T-cell (primary cell): ENCODE data around the gene PUSL1. TPM values are rescaled to one million over a fixed set of nuclear protein-coding genes. Genes with fewer than 3 reads are reported as not detected.

Source experiments
- ATAC-seq, 4 experiments: fragments of 200-7000 bp in 3 of 4; fragments of 150-1000 bp in 1 of 4; cut with Tn5 transposase; replicated peaks in 1 of 4; 1 replicate in 3 of 4; 2 replicates in 1 of 4; pipeline ENCODE4 v1.10.0; 2021; ENCODE audit warnings: moderate library complexity in 3 of 4, mild to moderate bottlenecking in 2 of 4, moderate number of reproducible peaks in 1 of 4
- CTCF ChIA-PET, 2 donors: fragments of 300-600 bp; sonication (Branson Sonifier 250); formaldehyde crosslinking; loops; one replicate each; lab custom pipeline; 2022; ENCODE audit warnings: antibody characterized with exemption in 2 of 2; lab: Charles Lee
- POLR2A ChIA-PET, 2 donors: fragments of 300-600 bp; sonication (Branson Sonifier 250); formaldehyde crosslinking; loops; one replicate each; lab custom pipeline; 2022; ENCODE audit warnings: antibody characterized with exemption in 2 of 2; lab: Charles Lee
- DNase-seq, 35 experiments: peaks; one replicate each; pipeline versions ENCODE4 v3.0.0 to v3.0.0-alpha.2; 2013 to 2023
- H3K27ac ChIP-seq: one replicate; pipeline ENCODE4 v1.5.1; 2013; ENCODE audit warnings: low read length
- H3K27me3 ChIP-seq, 2 experiments: replicated peaks in 1 of 2; 1 replicate in 1 of 2; 2 replicates in 1 of 2; pipeline versions ENCODE4 v1.6.1 to v1.7.0; 2013; ENCODE audit warnings: low read length in 1 of 2, mixed read lengths in 1 of 2; ENCODE audit not compliant: control insufficient read depth in 2 of 2, insufficient read depth in 2 of 2; ENCODE audit errors: extremely low read depth in 1 of 2
- H3K36me3 ChIP-seq, 2 donors: 1 replicate in 1 of 2; 2 replicates in 1 of 2; pipeline versions ENCODE4 v1.6.1 to v1.7.0; 2013; ENCODE audit warnings: low read length in 1 of 2; ENCODE audit not compliant: control insufficient read depth in 2 of 2, insufficient read depth in 1 of 2; ENCODE audit errors: extremely low read depth in 1 of 2
- H3K4me1 ChIP-seq, 2 experiments: 1 replicate in 1 of 2; 2 replicates in 1 of 2; pipeline versions ENCODE4 v1.6.1 to v1.7.0; 2013; ENCODE audit warnings: low read length in 2 of 2, mixed read lengths in 1 of 2; ENCODE audit not compliant: insufficient read depth in 2 of 2, control insufficient read depth in 1 of 2; ENCODE audit errors: extremely low read depth in 1 of 2
- H3K4me3 ChIP-seq, 2 donors: 1 replicate in 1 of 2; 2 replicates in 1 of 2; pipeline versions ENCODE4 v1.5.1 to v1.7.0; 2013; ENCODE audit warnings: mild to moderate bottlenecking in 2 of 2, low read length in 1 of 2, moderate library complexity in 1 of 2; ENCODE audit not compliant: control insufficient read depth in 1 of 2; ENCODE audit errors: extremely low read depth in 1 of 2
- H3K9me3 ChIP-seq: 2 replicates; pipeline ENCODE4 v1.7.0; 2013
- H3K27ac Mint-ChIP-seq, 2 donors: one replicate each; pipeline ENCODE4 v1.8.0; 2020 to 2021; ENCODE audit warnings: mild to moderate bottlenecking in 2 of 2, mixed read lengths in 2 of 2
- H3K27me3 Mint-ChIP-seq, 2 donors: one replicate each; pipeline ENCODE4 v1.8.0; 2021 to 2022; ENCODE audit warnings: mixed read lengths in 2 of 2
- H3K36me3 Mint-ChIP-seq: one replicate; pipeline ENCODE4 v1.8.0; 2021; ENCODE audit warnings: mixed read lengths
- H3K4me1 Mint-ChIP-seq, 3 donors: one replicate each; pipeline ENCODE4 v1.8.0; 2020 to 2022; ENCODE audit warnings: mixed read lengths in 3 of 3, mild to moderate bottlenecking in 1 of 3
- H3K4me3 Mint-ChIP-seq, 3 donors: one replicate each; pipeline ENCODE4 v1.8.0; 2020 to 2022; ENCODE audit warnings: mild to moderate bottlenecking in 3 of 3, mixed read lengths in 3 of 3, moderate library complexity in 3 of 3
- H3K9me3 Mint-ChIP-seq, 3 donors: one replicate each; pipeline ENCODE4 v1.8.0; 2020 to 2022; ENCODE audit warnings: mixed read lengths in 3 of 3
- WGBS: methylation state at CpG from one replicate; pipeline ENCODE4 v1.1.5; 2013; ENCODE audit warnings: missing lambda C conversion rate; ENCODE audit not compliant: insufficient coverage; 5-methylcytosine and 5-hydroxymethylcytosine counted together
- total RNA-seq, 35 experiments: library from RNA in 6 of 35; stranded (reverse) in 6 of 35; fragments of 120-200 nt in 1 of 35; gene quantifications; one replicate each; pipeline versions ENCODE4 v1.2.1 to v1.2.4 and lab custom pipeline; 2013 to 2026

The PUSL1 gene
- total RNA-seq, 5 donors from 2014 or later (not counting 1 experiment from before 2014, with no cell fraction given) = 16.7 to 26.4 (median 22.6) TPM

DNA sequence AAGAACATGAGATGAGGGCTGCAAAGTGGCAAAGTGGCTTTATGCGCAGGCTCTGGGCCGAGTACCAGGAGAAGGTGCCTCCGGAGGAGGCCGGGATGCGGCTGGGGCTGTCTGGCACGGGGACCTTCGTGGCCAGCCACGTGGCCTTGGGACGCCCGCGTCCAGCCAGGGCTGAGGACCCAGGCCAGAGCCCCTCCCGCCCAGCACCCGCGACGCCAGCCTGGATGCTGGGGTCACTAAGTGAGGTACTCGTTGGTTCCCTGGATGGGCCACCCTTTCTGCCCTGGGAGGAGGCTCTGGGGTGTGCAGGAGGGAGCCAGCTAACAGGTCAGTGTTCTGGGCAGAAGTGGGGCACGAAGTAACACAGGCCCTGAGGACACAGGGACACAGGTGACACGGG is 15.5 kb upstream of the PUSL1 start:
- Mint-ChIP-seq H3K4me3 (no peak overlapping the region), H3K9me3 (no peaks in the 10 kb centered on the region), H3K27me3 (peaks cover 0 to 3% of the 10 kb centered on the region in 2 donors), H3K36me3 (no peaks in the 10 kb centered on the region), H3K4me1 (peaks cover 3 to 5% (median 4%) of the 10 kb centered on the region in 3 donors), H3K27ac (no peak overlapping the region)
- Histone ChIP-seq H3K4me1 (peaks cover 0 to 14% of the 10 kb centered on the region in 2 experiments), H3K36me3 (peaks cover 0 to 3% of the 10 kb centered on the region in 2 donors), H3K9me3 (no peaks in the 10 kb centered on the region), H3K27ac (no peak overlapping the region), H3K4me3 (no peak overlapping the region), H3K27me3 (peaks cover 0 to 11% of the 10 kb centered on the region in 2 experiments)
- ChIA-PET POLR2A (interaction anchor here in 1 of 2 donors (0.5 kb wide), 1 partner anchor 14 kb away, joined by 4 read pairs; no protein-coding TSS in a partner anchor), CTCF (no interaction called here)
- 98% methylated on average over 17 of the region's 18 CpGs for WGBS
- ATAC-seq (no peak), DNase-seq (no peak)

DNA sequence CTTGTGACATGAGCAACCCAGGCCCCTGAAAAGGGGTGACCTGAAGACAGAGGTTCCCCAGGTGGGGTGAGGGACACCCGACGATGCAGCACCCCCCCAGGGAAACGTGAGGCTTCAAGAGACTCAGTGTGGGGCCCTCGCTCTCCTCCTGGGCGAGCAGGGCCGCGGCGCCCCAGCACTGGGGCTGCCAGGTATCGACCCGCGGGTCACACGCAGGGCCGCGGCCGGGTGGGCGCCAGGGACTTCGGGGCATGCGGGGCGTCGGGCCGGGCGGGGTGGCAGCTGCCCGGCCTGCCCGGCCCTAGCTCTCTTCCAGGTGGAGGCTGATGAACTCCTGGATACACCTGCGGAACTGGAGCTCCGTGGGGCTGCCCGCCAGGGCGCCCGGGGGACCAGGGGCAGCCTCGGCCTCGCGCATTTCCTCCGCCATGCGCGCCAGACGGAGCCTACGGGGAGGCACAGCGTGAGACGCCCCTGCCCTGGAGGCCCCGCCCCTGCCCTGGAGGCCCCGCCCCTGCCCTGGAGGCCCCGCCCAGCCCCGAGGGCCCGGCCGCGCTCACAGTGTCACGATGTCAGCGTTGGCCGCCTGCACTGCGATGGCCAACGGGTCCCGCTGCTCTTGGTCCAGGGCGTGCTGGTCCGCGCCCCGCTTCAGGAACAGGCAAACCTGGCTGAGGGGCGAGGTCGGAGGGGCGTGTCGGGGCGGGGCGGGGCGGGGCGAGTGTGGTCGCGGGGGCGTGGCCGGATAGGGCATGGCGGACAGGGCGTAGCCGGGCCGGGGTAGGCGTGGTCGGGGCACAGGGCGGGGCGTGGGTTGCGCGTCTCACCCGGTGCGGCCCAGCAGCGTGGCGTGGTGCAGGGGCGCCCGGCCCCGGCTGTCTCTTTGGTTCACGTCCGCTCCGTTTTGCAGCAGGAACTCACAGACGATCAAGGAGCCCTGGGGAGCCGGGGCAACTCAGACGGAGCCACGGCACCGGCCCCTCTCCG is 14.8 kb upstream of the PUSL1 start:
- Mint-ChIP-seq H3K9me3 (no peaks in the 10 kb centered on the region), H3K4me1 (peaks cover 3 to 5% (median 4%) of the 10 kb centered on the region in 3 donors), H3K4me3 (no peak overlapping the region), H3K27me3 (peaks cover 0 to 3% of the 10 kb centered on the region in 2 donors), H3K36me3 (no peaks in the 10 kb centered on the region), H3K27ac (no peak overlapping the region)
- Histone ChIP-seq H3K36me3 (peaks cover 0 to 3% of the 10 kb centered on the region in 2 donors), H3K4me1 (peaks cover 0 to 14% of the 10 kb centered on the region in 2 experiments), H3K27me3 (peaks cover 0 to 11% of the 10 kb centered on the region in 2 experiments), H3K9me3 (no peaks in the 10 kb centered on the region), H3K27ac (no peak overlapping the region), H3K4me3 (no peak overlapping the region)
- CTCF ChIA-PET = no interaction called here
- no peak for DNase-seq
- POLR2A ChIA-PET = interaction anchor here in 1 of 2 donors (0.5 kb wide), 1 partner anchor 15 kb away, joined by 4 read pairs; no protein-coding TSS in a partner anchor
- no peak for ATAC-seq
- 94% methylated on average over 93 of the region's 94 CpGs for WGBS

DNA sequence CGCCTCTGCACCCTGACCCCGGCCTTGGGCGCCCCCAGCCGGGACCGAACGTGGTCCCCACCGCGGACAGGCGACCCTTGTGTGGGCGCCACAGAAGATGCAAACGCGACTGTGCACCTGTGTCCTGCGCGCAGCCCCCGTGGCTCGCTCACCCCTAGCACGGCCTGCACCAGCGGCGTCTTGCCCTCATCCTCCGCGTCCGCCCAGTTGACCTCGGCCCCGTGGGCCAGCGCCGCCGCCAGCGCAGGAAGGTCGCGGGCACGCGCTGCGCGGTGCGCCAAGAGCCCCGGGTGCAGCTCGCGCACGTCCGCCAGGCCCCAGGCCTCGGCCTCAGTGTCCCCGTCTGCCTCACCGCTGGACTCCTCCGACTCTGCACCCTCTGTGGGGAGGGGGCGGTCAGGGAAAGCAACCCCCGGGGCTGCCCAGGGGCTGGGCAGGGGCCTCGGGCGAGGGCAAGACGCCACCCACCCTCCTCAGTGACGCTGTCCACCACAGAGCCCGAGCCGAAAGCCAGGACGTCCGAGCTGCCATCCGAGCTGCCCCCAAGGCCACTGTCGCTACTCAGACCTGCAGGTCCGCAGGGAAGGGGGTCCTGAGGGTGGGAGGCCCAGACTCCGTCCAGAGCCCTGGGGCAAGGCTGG is 14.0 kb upstream of the PUSL1 start:
- Histone ChIP-seq H3K27ac (no peak overlapping the region), H3K27me3 (peaks cover 0 to 11% of the 10 kb centered on the region in 2 experiments), H3K9me3 (no peaks in the 10 kb centered on the region), H3K36me3 (peaks cover 0 to 3% of the 10 kb centered on the region in 2 donors), H3K4me1 (peaks cover 0 to 14% of the 10 kb centered on the region in 2 experiments), H3K4me3 (no peak overlapping the region)
- DNase-seq (no peak), ATAC-seq (no peak)
- no peaks in the 10 kb centered on the region for H3K36me3 Mint-ChIP-seq
- H3K27me3 Mint-ChIP-seq = peaks cover 0 to 3% of the 10 kb centered on the region in 2 donors
- H3K4me3 Mint-ChIP-seq = no peak overlapping the region
- H3K4me1 Mint-ChIP-seq = peaks cover 3 to 5% (median 4%) of the 10 kb centered on the region in 3 donors
- H3K9me3 Mint-ChIP-seq = no peaks in the 10 kb centered on the region
- CTCF ChIA-PET = no interaction called here
- 96% methylated on average over 46 of the region's 58 CpGs for WGBS
- POLR2A ChIA-PET = no interaction called here
- H3K27ac Mint-ChIP-seq = no peak overlapping the region

DNA sequence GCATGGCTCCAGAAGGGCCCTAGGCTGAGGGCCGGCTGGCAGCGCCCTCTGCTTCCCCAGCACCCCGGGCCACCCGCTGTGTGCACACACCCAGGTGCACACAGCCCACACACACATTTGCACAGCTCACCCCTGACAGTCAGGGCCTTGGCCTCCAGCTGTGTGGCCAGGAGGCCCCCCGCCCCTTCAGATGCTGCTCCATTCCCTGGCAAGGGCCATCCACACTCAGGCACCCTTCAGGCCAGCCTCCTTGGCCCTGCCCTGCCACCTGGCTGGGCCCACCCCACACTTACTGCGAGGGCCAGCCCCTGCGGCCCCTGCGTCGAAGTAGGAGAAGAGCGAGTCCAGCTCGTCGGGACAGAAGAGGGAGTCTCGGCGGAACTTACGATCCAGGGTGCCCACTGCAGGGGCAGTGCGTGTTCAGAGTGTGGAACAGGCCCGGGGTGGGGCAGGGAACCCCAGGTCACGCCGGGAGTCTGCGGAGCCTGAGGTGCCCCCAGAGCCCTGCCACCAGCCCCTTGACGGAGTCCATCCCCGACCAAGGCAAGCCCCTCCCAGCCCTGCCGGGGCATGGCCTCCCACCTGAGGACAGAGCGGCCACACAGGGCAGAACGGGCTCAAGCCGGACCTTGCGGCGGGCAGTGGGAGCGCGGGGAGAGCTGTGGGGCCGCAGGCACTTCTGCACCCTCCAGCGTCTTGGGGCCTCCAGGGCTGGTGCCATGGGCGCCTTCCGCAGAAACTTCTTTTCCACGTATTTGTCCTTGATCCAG is 13.1 kb upstream of the PUSL1 start:
- Histone ChIP-seq H3K36me3 (peaks cover 0 to 3% of the 10 kb centered on the region in 2 donors), H3K27me3 (peaks cover 0 to 8% of the 10 kb centered on the region in 2 experiments), H3K4me3 (no peak overlapping the region), H3K27ac (no peak overlapping the region), H3K4me1 (peaks cover 0 to 11% of the 10 kb centered on the region in 2 experiments), H3K9me3 (no peaks in the 10 kb centered on the region)
- ChIA-PET CTCF (no interaction called here), POLR2A (no interaction called here)
- Mint-ChIP-seq H3K4me3 (no peak overlapping the region), H3K9me3 (no peaks in the 10 kb centered on the region), H3K4me1 (peaks cover under 1 to 4% (median 3%) of the 10 kb centered on the region in 3 donors), H3K27me3 (no peaks in the 10 kb centered on the region), H3K27ac (no peak overlapping the region), H3K36me3 (no peaks in the 10 kb centered on the region)
- ATAC-seq (no peak), DNase-seq (no peak)
- 96% methylated on average over 35 of the region's 35 CpGs for WGBS

DNA sequence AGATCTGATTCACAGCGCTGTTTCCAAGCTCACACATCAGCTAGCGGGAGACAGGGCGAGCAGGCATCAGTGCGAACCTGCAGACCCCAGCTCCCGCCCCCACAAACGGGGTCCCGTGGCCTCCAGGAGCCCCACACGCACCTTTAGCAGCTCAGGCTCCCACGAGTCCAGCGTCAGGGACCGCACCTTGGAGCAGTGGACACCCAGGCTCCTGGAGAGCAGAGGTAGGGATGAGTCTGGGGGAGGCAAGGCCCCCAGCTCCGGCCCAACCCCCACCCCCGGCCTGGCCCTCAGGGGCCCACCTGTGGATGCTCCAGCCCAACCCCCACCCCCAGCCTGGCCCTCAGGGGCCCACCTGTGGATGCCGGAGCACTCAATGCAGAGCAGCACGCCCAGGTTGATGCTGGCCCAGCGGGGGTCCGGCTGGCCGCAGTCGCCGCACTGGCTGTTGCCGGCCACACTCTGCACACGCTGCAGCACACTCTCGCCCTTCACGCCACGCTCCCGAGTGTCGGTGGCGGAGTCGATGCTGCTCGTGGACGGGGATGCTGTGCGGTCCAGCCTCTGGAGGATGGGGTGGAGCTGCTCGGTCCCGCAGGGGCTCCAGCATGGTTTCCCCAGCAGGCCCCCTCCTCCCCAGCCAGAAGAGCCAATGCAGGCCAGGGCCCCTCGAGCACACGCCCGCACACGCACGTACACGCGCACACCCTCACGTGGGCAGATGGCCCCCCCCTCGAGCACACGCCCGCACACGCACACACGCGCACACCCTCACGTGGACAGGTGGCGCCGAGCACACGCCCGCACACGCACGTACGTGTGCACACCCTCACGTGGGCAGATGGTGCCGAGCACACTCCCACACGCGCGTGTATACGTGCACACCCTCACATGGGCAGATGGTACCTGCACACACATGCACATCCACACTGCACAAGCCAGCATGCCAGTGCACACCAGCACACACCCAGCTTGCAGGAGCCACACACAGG is 12.0 kb upstream of the PUSL1 start:
- H3K27ac ChIP-seq = no peak overlapping the region
- H3K36me3 ChIP-seq = peaks cover 0 to 3% of the 10 kb centered on the region in 2 donors
- Mint-ChIP-seq H3K27me3 (no peaks in the 10 kb centered on the region), H3K27ac (no peak overlapping the region), H3K4me1 (peaks cover 0 to 4% (median 3%) of the 10 kb centered on the region in 3 donors), H3K36me3 (no peaks in the 10 kb centered on the region), H3K9me3 (no peaks in the 10 kb centered on the region), H3K4me3 (no peak overlapping the region)
- ChIA-PET POLR2A (no interaction called here), CTCF (no interaction called here)
- H3K4me3 ChIP-seq = no peak overlapping the region
- DNase-seq (no peak), ATAC-seq (no peak)
- WGBS = 96% methylated on average over 36 of the region's 62 CpGs
- peaks cover 0 to 8% of the 10 kb centered on the region in 2 experiments for H3K4me1 ChIP-seq
- peaks cover 0 to 4% of the 10 kb centered on the region in 2 experiments for H3K27me3 ChIP-seq
- no peaks in the 10 kb centered on the region for H3K9me3 ChIP-seq
